Sciatic nerve (tissue), 2 donors: ENCODE measurements around the gene METRN. TPM values are rescaled to one million over a fixed set of nuclear protein-coding genes. Genes with fewer than 3 reads are reported as not detected.
"Not testable (repeated sequence)": the region's sequence is repeated elsewhere in the genome, so short reads cannot be mapped to it uniquely, and the experiment has no call there.

Experiments used
- ATAC-seq: fragments of 200-7000 bp; cut with Tn5 transposase; one replicate; pipeline ENCODE4 v1.9.1; 2020; ENCODE audit warnings: mild to moderate bottlenecking, moderate library complexity
- DNase-seq: peaks from one replicate; pipeline ENCODE4 v3.0.0-alpha.2; 2020; ENCODE audit warnings: low spot score
- intact Hi-C: fragments of 100-400 bp; cut with DNase I; formaldehyde crosslinking; loops from one replicate; pipeline ENCODE4 v1.14.2; 2022
- total RNA-seq: library from RNA; stranded (reverse); fragmentation: NEBNext Ultra II Directional; extraction: Animal tissue kit (Norgen Biotek cat#: 25700); gene quantifications from one replicate; pipeline ENCODE4 v1.2.1, GENCODE V29; 2021
- donor health status: DM: no; HTN: no; CAD: no.
- donor health status: DM: no; HTN: no; CAD: no.

METRN gene
- total RNA-seq, 1 donor from 2014 or later, result 120 TPM

GRCh38 chr16:743794-744500 is 29.0 kb downstream of the METRN start:
- intact Hi-C loops, result no loop called here
- DNase-seq (no peak), ATAC-seq (no peak)

- ATAC-seq, result no peak
- DNase-seq, result no peak
- intact Hi-C loops, result loop anchor here (5.0 kb wide), 1 partner anchor 38 kb away; the partner anchor contains the start of gene FBXL16
These were observed 30.8 kb downstream of the METRN start for GRCh38 chr16:745739-746138.

- no peak for ATAC-seq
- intact Hi-C loops, result loop anchor here (5.0 kb wide), 1 partner anchor 39 kb away; the partner anchor contains the start of gene FBXL16
- DNase-seq, result no peak
These were observed 31.7 kb downstream of the METRN start for GRCh38 chr16:746637-747036.

GRCh38 chr16:747978-748746 is 33.2 kb downstream of the METRN start:
- intact Hi-C loops, result loop anchor here (5.0 kb wide), 1 partner anchor 41 kb away; the partner anchor contains the start of gene FBXL16
- ATAC-seq (no peak), DNase-seq (no peak)

GRCh38 chr16:749010-749409 is 34.1 kb downstream of the METRN start:
- ATAC-seq (peak; percentile 34), DNase-seq (no peak)
- intact Hi-C loops, result loop anchor here (5.0 kb wide), 1 partner anchor 42 kb away; the partner anchor contains the start of gene FBXL16

GRCh38 chr16:750485-750884 is 35.6 kb downstream of the METRN start:
- DNase-seq (no peak), ATAC-seq (no peak)
- intact Hi-C loops, result no loop called here

- DNase-seq (no peak), ATAC-seq (peak; percentile 32)
- intact Hi-C loops, result no loop called here
These were observed 36.5 kb downstream of the METRN start for GRCh38 chr16:751152-752006.

GRCh38 chr16:752007-752312 is 37.0 kb downstream of the METRN start:
- intact Hi-C loops, result no loop called here
- DNase-seq, result no peak
- ATAC-seq, result no peak

GRCh38 chr16:754121-754607 is 39.2 kb downstream of the METRN start:
- ATAC-seq, DNase-seq, intact Hi-C loops: not testable (repeated sequence)

- ATAC-seq, result peak; percentile 41
- no peak for DNase-seq
- intact Hi-C loops, result no loop called here
These were observed 39.7 kb downstream of the METRN start for GRCh38 chr16:754656-755055.

- intact Hi-C loops, result no loop called here
- DNase-seq (no peak), ATAC-seq (no peak)
These were observed 41.5 kb downstream of the METRN start for GRCh38 chr16:756428-756827.

- ATAC-seq (no peak), DNase-seq (no peak)
- intact Hi-C loops, result no loop called here
These were observed 44.4 kb downstream of the METRN start for GRCh38 chr16:759110-759910.

GRCh38 chr16:760065-760464 is 45.1 kb downstream of the METRN start:
- DNase-seq, result no peak
- intact Hi-C loops, result no loop called here
- no peak for ATAC-seq

- no peak for ATAC-seq
- intact Hi-C loops, result no loop called here
- no peak for DNase-seq
These were observed 45.8 kb downstream of the METRN start, which contains the start of gene MSLN for GRCh38 chr16:760545-761343. TSS of gene MSLN (plus strand) at chr16:760734. CDS start at chr16:762681, 1,947 bp downstream.

GRCh38 chr16:761625-762513 is 47.0 kb downstream of the METRN start:
- intact Hi-C loops, result no loop called here
- ATAC-seq, result no peak
- DNase-seq, result no peak

GRCh38 chr16:762595-763268 is 47.8 kb downstream of the METRN start:
- intact Hi-C loops, result no loop called here
- no peak for ATAC-seq

More at GRCh38 chr16:762595-763268, 47.8 kb downstream of the METRN start:
- no peak for DNase-seq
